Kidney tubule cell (primary cell): ENCODE data around the gene ZNF337.

Experiments used
- DNase-seq: peaks from one replicate; pipeline ENCODE4 v3.0.0-alpha.2; 2018; ENCODE audit warnings: low spot score

Gene ZNF337

GRCh38 chr20:25626779-25627178 lies 69.9 kb downstream of the ZNF337 start:
- DNase-seq = no peak

GRCh38 chr20:25624500-25624939 lies 72.1 kb downstream of the ZNF337 start:
- no peak for DNase-seq
